Urinary bladder (tissue), 4 donors: Measurements from ENCODE around the gene SLC4A11. TPM values are rescaled to one million over a fixed set of nuclear protein-coding genes. Genes with fewer than 3 reads are reported as not detected.
"Not testable (repeated sequence)": the region's sequence is repeated elsewhere in the genome, so short reads cannot be mapped to it uniquely, and the experiment has no call there.

ENCODE experiments used
- DNase-seq: peaks from one replicate; pipeline ENCODE4 v3.0.0-alpha.2; 2015; ENCODE audit errors: extremely low spot score
- H3K27ac ChIP-seq: one replicate; pipeline ENCODE4 v1.5.1; 2013; ENCODE audit warnings: low read depth, mild to moderate bottlenecking, moderate library complexity
- H3K36me3 ChIP-seq: one replicate; pipeline ENCODE4 v1.6.1; 2013; ENCODE audit warnings: mild to moderate bottlenecking, moderate library complexity; ENCODE audit not compliant: insufficient read depth
- H3K4me1 ChIP-seq: one replicate; pipeline ENCODE4 v1.6.1; 2013; ENCODE audit warnings: mild to moderate bottlenecking, moderate library complexity; ENCODE audit not compliant: insufficient read depth
- H3K4me3 ChIP-seq: one replicate; pipeline ENCODE4 v1.5.1; 2013; ENCODE audit warnings: low read depth, low read length
- WGBS: extraction: QIAGEN DNeasy Blood & Tissue Kit; methylation state at CpG from one replicate; pipeline ENCODE4 v1.1.7; 2013; 5-methylcytosine and 5-hydroxymethylcytosine counted together
- polyA plus RNA-seq: library from polyadenylated mRNA; stranded (reverse); fragments of 200-250 nt; gene quantifications from one replicate; pipeline ENCODE4 v1.2.3, GENCODE V29; 2013
- total RNA-seq: library from RNA; depleted of rRNA; stranded (reverse); fragments of >200 nt; gene quantifications from one replicate; pipeline ENCODE4 v1.2.3, GENCODE V29; 2014
- donor health status: healthy with polysubstance abuse.
- donor health status: healthy.

SLC4A11 gene
- total and polyA plus RNA-seq, 2 donors = 0.37 to 1.8 TPM

DNA sequence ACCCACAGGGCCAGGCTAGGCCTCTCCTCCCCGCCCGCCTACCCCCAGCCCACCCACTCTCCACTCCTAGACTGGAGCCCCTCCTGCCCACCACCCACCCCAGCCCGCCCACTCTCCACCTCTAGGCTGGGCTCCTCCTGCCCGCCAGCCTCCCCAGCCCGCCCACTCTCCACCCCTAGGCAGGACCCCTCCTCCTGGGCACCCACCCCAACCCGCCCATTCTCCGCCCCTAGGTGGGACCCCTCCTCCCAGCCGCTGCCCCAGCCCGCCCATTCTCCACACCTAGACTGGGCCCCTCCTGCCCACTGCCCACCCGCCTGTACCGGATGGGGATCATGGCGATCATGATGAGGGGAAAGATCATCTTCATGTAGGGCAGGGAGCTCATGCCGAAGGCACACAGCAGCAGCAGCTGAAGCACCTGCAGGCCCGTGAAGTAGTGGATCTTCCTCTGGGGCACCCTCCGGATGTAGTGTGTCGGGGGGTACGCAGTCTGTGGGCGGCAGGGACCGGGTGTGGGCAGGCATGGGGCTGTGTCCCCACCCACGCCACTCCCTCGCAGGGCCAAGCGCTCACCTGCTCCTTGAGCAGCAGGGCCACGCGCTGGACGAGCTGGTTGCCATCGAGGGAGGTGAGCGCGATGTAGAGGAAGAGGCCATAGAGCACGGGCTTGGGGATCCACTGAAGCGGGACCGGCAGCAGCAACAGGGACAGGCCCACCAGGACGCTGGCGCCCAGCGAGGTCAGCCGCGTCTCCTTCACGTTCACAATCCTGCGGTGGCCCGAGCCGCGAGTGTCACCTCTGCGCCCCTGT, 10.8 kb downstream of the SLC4A11 start:
- H3K4me1 ChIP-seq = no peaks in the 10 kb centered on the region
- H3K36me3 ChIP-seq = no peaks in the 10 kb centered on the region
- 83% methylated on average over 41 of the region's 42 CpGs for WGBS
- no peak overlapping the region for H3K27ac ChIP-seq
- DNase-seq = no peak
- H3K4me3 ChIP-seq = no peak overlapping the region

DNA sequence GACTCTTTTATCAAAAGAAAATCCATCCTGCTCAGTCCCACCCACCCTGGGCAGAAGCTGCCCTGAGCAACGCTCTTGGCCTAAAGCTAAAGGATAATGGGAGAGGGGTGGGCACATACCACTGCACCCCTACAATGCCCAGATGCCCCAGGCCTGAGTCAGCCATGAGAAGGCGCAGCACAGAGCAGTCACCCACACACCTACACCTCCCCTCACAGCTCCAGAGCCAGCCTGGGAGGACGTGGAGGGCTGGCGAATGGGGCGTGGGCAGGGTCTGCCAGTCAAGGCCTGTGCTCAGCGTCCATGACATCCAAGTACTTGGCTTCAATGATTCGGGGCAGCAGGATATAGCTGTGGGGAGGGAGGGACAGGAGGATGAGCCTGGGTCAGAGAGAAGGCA, 11.5 kb downstream of the SLC4A11 start:
- no peak overlapping the region for H3K4me3 ChIP-seq
- WGBS = 72% methylated on average over 7 of the region's 7 CpGs
- H3K27ac ChIP-seq = no peak overlapping the region
- DNase-seq = no peak
- no peaks in the 10 kb centered on the region for H3K36me3 ChIP-seq
- no peaks in the 10 kb centered on the region for H3K4me1 ChIP-seq

DNA sequence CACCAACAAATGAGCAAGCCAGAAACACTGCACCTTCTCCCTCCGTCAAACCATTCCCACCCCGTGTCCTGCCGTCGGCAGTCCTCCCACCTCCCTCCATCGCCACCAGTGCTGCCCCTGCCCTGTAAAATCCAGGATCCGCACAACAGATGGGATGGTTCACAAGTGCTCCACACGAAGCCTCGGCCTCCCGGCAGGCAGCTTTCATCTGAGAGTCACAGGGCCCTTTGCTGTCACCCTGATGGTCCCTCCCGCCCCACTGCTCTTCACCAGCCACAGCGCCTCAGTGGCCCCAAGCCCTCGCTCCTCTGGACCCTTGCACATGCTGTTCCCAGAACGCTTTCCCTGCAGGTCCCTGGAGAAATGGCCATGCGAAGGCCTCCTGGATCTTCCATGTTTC, 12.1 kb downstream of the SLC4A11 start:
- no peaks in the 10 kb centered on the region for H3K4me1 ChIP-seq
- no peak overlapping the region for H3K4me3 ChIP-seq
- no peaks in the 10 kb centered on the region for H3K36me3 ChIP-seq
- 91% methylated on average over 14 of the region's 14 CpGs for WGBS
- H3K27ac ChIP-seq = no peak overlapping the region
- no peak for DNase-seq

DNA sequence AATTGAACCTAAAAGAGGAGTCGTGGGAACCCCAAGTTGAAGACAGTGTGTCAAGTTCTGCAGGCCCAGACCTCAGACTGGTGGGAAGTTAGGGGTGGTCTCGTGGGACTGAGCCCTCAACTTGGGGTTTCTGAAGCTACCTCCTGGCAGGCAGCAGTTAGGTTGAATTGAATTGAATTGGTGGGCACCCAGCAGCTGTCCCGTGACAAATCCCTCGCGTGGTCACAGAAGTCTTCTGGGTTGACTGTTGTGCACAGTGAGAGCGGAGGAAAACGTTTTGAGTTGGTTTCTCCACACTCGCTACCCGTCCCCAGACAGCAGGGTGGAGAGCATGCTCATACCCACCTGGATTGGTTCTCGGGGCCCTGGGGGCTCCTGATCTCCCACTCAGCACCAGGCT, 12.9 kb downstream of the SLC4A11 start:
- no peaks in the 10 kb centered on the region for H3K36me3 ChIP-seq
- WGBS = 94% methylated on average over 10 of the region's 10 CpGs
- H3K4me3 ChIP-seq = no peak overlapping the region
- no peak overlapping the region for H3K27ac ChIP-seq
- DNase-seq = no peak
- no peaks in the 10 kb centered on the region for H3K4me1 ChIP-seq

DNA sequence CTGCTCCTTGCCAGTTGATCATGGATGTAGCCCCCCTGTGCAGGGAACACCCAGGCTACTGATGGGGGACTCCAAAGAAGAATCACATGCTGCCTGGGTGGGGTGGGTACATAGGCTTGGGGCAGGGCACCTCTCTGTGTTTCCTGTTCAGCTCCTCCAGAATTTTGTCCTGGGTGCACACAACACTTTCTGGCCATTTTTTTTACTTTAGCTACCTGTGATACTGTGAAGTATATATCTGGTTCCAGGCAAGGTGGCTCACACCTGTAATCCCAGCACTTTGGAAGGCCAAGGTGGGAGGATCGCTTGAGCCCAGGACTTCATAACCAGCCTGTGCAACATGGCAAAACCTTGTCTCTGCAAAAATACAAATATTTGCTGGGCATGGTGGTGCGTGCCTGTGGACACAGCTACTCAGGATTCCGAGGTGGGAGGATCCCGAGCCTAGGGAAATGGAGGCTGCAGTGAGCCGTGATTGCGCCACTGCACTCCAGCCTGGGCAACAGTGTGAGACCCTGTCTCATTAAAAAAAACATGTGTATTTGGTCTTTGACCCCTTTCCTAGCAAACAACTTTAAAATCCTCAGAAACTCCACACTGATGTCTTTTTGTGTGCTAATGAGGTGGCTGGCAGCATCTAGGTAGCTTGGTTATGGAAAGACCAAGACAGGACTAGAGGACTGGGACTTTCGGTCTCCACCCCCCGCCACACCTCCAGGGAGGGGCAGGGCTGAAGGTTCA, 14.1 kb downstream of the SLC4A11 start:
- no peaks in the 10 kb centered on the region for H3K36me3 ChIP-seq
- WGBS = 94% methylated on average over 8 of the region's 8 CpGs
- H3K4me1 ChIP-seq = no peaks in the 10 kb centered on the region
- no peak overlapping the region for H3K27ac ChIP-seq
- DNase-seq = no peak
- H3K4me3 ChIP-seq = no peak overlapping the region

DNA sequence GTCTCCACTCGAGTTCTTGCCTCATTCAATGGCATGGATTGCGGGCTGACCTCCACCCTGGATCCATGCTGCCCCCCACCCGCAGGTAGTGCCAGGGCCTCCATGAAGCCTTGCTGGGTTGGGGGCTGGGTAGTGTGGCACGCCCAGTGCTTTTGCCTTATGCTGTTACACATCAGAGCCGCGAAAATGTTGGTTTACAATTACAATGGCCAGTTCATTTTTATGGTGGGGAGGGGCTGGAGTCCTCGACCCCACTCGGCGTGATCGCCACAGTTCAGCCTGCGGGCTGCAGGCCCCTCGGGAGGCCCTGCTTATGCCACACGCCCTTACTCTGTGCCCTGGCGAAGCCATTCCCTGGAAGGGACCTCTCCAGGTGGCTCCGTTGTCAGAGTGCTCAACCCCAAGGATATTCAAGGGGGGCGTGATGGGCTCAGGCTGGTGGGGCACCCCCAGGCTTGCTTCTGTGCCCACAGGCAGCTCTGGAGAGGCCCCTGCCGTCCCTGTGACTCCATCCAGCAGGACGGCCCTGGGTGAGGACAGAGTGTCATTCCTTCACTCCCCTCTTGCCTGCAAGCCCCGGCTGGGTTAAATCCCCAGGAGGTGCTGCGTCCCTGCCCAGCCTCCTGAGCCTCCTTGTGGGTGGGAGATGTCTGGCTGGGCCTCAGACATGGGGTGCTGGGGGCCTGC, 14.9 kb downstream of the SLC4A11 start:
- no peak for DNase-seq
- Histone ChIP-seq H3K4me1 (no peaks in the 10 kb centered on the region), H3K36me3 (no peaks in the 10 kb centered on the region), H3K4me3 (no peak overlapping the region), H3K27ac (no peak overlapping the region)
- WGBS = 83% methylated on average over 20 of the region's 20 CpGs

DNA sequence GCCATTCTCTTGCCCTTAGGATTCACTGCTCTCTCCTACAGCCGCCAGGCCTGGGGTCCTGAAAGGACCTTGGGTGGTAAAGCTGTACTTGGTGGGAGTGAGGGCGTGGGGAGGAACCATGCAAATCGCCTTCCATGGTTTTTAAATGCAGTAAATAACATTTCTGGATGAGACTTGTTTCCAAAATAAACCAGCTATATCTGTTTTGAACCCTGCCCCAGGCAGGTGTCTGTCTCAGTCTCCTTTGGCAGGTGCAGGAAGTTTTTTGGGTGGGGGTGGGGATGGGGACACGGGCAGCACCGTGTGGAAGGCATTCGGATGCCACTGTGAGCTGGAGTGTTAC, 15.4 kb downstream of the SLC4A11 start:
- Histone ChIP-seq H3K4me3 (no peak overlapping the region), H3K36me3 (no peaks in the 10 kb centered on the region)
- no peak for DNase-seq

DNA sequence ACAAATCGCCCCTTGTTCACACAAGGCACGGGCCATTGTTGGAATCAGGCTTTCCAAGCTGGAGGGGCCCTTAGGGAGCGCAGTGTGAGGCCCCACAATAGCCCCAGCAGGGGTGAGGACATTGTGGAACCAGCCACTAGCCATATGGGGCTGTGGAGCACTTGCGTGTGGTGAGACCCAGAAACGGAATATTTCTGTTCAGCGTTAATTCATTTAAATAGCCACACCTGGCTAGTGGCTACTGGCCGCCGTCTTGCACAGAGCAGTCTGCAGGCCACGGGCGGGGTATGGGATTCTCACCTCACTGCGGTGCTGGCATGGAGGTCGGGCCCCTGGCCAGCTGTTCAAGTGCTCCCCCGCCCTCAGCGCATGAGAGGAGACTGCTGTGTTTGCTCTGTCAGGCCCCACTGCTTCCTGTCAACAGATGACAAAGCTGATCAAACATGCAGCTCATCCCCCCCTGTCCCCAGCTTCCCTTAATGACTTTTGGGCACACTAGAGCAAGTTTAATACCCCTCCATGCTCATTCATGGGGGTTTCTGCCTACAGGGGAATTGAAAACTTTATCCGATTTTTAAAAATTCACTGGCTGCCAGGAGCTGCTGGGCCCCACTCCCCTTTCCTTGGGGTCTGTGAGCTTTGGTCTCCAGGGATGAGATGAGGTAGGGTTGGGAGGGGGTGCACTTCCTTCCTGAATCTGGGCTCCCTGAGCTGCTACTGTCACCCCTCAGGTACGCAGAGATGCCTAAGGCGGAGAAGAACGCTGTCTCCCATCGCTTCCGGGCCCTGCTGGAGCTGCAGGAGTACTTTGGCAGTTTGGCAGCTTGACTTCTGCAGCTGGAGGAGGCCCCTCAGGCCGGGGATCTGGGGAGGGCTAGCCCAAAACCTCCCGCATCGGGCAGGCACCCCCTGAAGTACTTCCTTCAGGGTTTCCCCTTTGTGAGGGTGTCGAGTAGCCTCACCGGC, 16.1 kb downstream of the SLC4A11 start:
- DNase-seq = no peak
- Histone ChIP-seq H3K36me3 (no peaks in the 10 kb centered on the region), H3K4me1 (no peaks in the 10 kb centered on the region), H3K27ac (no peak overlapping the region), H3K4me3 (no peak overlapping the region)
- 76% methylated on average over 25 of the region's 25 CpGs for WGBS

More for the DNA sequence above, 15.4 kb downstream of the SLC4A11 start:
- Histone ChIP-seq H3K4me1 (no peaks in the 10 kb centered on the region), H3K27ac (no peak overlapping the region)
- WGBS = 83% methylated on average over 6 of the region's 6 CpGs

DNA sequence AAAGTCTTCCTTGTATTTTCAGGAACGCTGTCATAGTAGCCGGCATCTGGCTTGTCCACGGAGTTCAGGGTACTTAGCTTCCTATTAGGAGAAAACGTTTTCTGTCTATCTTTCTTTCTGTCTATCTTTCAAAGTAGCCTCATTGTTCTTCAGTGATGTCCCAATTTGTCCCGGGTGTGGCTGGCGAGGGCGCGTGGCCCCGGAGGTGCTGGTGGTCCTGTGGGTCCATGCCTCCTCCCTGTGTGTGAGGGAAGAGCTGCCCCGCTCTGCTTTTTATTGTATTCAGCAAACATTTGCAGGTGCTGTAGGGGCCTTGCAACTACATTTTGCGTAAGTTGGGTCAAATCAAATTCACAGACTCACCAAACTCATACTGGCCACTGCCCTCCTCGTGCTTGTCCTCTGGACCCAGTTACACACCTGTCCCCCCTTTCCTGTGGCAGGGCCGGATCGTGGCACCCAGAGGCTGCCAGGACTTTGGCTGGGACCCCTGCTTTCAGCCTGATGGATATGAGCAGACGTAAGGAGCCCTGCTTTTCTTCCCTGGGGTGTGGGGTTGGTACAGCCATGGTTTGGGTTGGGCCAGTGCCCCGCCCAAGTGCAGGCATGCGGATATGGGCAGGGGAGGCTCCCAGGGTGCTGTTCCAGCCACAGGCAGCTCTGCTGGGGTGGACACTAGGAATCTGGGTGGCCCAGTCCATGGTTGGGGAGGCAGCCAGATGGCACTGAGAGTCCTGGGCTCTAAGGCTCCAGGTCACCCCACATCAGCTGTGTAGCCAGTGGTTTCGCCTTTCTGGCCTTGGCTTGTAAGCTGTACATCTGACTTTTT, 17.4 kb downstream of the SLC4A11 start:
- no peaks in the 10 kb centered on the region for H3K4me1 ChIP-seq
- WGBS = 93% methylated on average over 18 of the region's 18 CpGs
- no peaks in the 10 kb centered on the region for H3K36me3 ChIP-seq
- no peak overlapping the region for H3K27ac ChIP-seq
- no peak for DNase-seq
- H3K4me3 ChIP-seq = no peak overlapping the region

DNA sequence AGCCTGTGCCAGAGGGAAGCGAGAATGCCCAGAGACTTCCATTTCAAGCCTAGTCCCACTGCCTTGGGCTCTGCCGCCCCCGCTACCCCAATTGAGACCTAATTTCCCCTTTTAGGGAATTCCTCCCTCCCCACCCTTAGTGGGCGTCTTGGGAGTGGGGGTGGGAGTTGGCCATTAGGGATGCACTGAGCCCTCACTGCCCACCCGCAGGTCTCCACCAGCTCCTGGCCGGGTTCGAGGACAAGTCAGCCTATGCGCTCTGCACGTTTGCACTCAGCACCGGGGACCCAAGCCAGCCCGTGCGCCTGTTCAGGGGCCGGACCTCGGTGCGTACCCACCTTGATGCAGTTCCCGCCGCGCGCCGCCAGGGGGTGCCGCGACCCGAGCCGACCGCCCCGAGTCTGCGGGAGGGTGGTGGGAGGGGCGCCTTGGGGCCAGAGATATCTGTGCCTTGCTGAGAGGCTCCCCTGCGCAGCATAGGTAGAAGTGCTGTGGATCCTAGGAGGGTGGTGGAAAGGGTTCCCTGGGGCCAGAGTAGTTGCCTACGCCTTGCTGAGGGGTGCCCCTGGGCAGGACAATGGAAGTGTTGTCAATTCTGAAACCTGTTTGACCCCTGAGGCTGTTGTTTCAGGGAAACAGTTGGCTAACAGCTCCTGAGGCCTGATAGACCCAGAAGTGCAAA, 20.5 kb downstream of the SLC4A11 start:
- no peaks in the 10 kb centered on the region for H3K4me1 ChIP-seq
- no peak overlapping the region for H3K4me3 ChIP-seq
- H3K27ac ChIP-seq = no peak overlapping the region
- DNase-seq = no peak
- peaks cover 2% of the 10 kb centered on the region for H3K36me3 ChIP-seq
- WGBS = 27% methylated on average over 30 of the region's 30 CpGs

DNA sequence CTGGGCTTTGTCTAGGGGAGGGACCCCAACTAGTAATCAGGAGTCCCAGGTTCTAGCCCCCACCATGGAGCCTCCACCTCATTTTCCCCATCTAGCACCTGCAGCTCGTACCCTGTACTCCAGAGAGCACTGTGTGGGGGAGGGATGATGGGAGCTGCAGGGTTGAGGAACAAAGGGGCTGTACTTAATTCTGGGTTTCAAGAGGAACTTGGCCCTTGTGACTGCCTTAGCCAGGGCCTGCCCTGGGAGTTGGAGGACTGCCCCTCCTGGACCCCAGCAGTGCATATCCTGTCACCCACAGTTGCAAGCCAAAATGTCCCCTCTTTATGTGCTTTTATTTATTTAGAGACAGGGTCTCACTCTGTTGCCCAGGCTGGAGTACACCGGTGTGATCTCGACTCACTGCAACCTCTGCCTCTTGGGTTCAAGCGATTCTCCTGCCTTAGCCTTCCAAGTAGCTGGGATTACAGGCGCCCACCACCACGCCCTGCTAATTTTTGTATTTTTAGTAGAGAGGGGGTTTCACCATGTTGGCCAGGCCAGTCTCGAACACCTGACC, 23.6 kb downstream of the SLC4A11 start:
- H3K4me3 ChIP-seq, H3K4me1 ChIP-seq, H3K36me3 ChIP-seq, H3K27ac ChIP-seq, DNase-seq: not testable (repeated sequence)
- WGBS = 96% methylated on average over 7 of the region's 7 CpGs

DNA sequence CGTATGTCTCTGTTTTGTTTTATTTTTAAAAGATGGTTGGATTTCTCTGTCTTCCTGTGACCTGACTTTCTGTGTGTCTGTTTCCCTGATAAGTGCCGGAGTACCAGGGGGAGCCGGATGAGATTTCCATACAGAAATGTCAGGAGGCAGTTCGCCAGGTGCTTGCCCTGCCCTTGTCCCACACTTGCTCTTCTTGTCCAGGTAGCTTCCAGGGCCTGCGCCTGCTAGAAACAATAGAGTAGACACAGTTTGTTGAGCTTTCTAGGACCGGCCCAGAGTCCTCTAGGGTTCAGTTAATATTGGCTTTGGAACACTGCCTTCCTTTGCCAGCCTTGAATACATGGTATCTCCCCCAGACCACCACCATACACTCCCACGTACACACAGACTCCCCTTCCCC, 25.8 kb downstream of the SLC4A11 start:
- Histone ChIP-seq H3K4me1 (peaks cover 2% of the 10 kb centered on the region), H3K4me3 (no peak overlapping the region)
- 94% methylated on average over 7 of the region's 7 CpGs for WGBS

More for the DNA sequence above, 25.8 kb downstream of the SLC4A11 start:
- Histone ChIP-seq H3K36me3 (peaks cover 2% of the 10 kb centered on the region), H3K27ac (no peak overlapping the region)
- no peak for DNase-seq
